OCI-LY1 (cell line): ENCODE data around the gene ZDHHC4.

Experiments
- EZH2 ChIP-seq: fragments of 200-600 bp; sonication (generic), shearing (Covaris generic); IDR thresholded peaks from 2 replicates; pipeline ENCODE4 v1.8.0; 2017; ENCODE audit warnings: borderline replicate concordance, mixed run types, mild to moderate bottlenecking, antibody characterized with exemption, low read length, moderate library complexity, mixed read lengths
- TF ChIP-seq, protein P1 (sequence below): fragments of 200-600 bp; sonication (generic), shearing (Covaris generic); IDR thresholded peaks from 2 replicates; pipeline ENCODE4 v1.5.1; 2017; ENCODE audit warnings: mild to moderate bottlenecking, antibody characterized with exemption, low read length, moderate library complexity, mixed read lengths

DNA sequence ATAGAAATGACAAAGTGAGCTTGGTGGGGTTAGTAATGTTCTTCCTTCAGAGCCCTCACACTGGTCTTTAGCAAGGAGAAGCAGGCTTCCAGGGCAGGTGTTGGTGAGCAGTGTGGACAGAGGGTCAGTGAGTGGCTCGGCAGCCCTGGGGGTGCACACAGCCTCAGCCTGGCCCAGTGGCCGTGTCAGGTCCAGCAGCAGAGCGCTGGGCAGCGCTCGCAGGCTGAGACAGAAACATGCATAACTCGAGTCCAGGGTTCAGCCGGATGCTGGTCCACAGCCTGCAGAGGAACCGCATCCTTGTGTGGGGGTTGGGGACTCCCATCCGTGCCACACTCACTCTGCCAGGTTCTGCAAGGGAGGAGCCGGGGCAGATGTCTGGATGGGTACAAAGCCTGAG lies 27.2 kb downstream of the ZDHHC4 start:
- TF ChIP-seq, protein P1, sequence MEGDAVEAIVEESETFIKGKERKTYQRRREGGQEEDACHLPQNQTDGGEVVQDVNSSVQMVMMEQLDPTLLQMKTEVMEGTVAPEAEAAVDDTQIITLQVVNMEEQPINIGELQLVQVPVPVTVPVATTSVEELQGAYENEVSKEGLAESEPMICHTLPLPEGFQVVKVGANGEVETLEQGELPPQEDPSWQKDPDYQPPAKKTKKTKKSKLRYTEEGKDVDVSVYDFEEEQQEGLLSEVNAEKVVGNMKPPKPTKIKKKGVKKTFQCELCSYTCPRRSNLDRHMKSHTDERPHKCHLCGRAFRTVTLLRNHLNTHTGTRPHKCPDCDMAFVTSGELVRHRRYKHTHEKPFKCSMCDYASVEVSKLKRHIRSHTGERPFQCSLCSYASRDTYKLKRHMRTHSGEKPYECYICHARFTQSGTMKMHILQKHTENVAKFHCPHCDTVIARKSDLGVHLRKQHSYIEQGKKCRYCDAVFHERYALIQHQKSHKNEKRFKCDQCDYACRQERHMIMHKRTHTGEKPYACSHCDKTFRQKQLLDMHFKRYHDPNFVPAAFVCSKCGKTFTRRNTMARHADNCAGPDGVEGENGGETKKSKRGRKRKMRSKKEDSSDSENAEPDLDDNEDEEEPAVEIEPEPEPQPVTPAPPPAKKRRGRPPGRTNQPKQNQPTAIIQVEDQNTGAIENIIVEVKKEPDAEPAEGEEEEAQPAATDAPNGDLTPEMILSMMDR = no peak
- TF ChIP-seq EZH2 = no peak
